Bronchial epithelial cell (primary cell): Measurements from ENCODE around the gene IGSF1. TPM values are rescaled to one million over a fixed set of nuclear protein-coding genes. Genes with fewer than 3 reads are reported as not detected.

Experiments
- DNase-seq: peaks from one replicate; pipeline ENCODE4 v3.0.0-alpha.2; 2010; ENCODE audit warnings: low read depth
- FAIRE-seq: peaks from 2 replicates; lab custom pipeline; 2011; peaks lifted over from hg19 to GRCh38; lab: Jason Lieb, UNC
- H3K27me3 ChIP-seq: 2 replicates; pipeline ENCODE4 v1.5.1; 2011; ENCODE audit warnings: low read length; ENCODE audit not compliant: control insufficient read depth, insufficient read depth
- H3K36me3 ChIP-seq: 2 replicates; pipeline ENCODE4 v1.5.1; 2011; ENCODE audit warnings: low read length; ENCODE audit not compliant: control insufficient read depth, insufficient read depth
- H3K4me3 ChIP-seq: 2 replicates; pipeline ENCODE4 v1.5.1; 2011; ENCODE audit warnings: mild to moderate bottlenecking, low read depth, low read length, control low read depth
- CTCF ChIP-seq: IDR thresholded peaks from 2 replicates; pipeline ENCODE4 v1.5.1; 2011; ENCODE audit warnings: mild to moderate bottlenecking, moderate library complexity, low read length, control low read depth, inconsistent platforms; ENCODE audit not compliant: insufficient read depth, severe bottlenecking
- total RNA-seq: library from RNA; depleted of rRNA; stranded (reverse); fragments of >200 nt; gene quantifications from 2 replicates; pipeline ENCODE4 v1.2.1, GENCODE V29; 2014

Gene IGSF1
- total RNA-seq, 1 donor from 2014 or later, result not detected

DNA sequence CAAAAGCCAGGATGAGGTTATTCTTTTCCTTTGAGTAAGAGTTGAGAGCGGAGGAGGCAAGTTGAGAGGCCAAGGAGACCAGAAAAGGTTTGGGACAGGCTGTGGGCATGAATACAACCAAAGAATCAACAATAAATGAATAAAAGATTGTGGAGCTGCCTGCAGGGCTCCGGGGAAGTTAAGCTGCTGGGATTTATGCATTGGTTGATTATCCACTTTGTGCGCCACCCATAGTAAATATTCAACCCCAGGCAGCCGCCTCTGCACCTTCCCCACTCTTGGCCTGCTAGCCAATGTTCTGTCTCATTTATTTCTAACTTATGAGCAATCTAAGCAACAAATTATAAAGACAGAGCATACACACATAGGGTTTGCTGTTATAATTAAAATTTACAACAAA is 28.2 kb upstream of the IGSF1 start:
- Histone ChIP-seq H3K4me3 (no peak overlapping the region), H3K27me3 (no peaks in the 10 kb centered on the region), H3K36me3 (no peaks in the 10 kb centered on the region)
- DNase-seq, result no peak
- no peak for TF ChIP-seq CTCF
- FAIRE-seq, result no peak

GRCh38 chrX:131316260-131316659 is 27.2 kb upstream of the IGSF1 start:
- no peak for TF ChIP-seq CTCF
- H3K4me3 ChIP-seq, result no peak overlapping the region
- H3K27me3 ChIP-seq, result no peaks in the 10 kb centered on the region
- DNase-seq, result no peak
- FAIRE-seq, result no peak
- H3K36me3 ChIP-seq, result no peaks in the 10 kb centered on the region

DNA sequence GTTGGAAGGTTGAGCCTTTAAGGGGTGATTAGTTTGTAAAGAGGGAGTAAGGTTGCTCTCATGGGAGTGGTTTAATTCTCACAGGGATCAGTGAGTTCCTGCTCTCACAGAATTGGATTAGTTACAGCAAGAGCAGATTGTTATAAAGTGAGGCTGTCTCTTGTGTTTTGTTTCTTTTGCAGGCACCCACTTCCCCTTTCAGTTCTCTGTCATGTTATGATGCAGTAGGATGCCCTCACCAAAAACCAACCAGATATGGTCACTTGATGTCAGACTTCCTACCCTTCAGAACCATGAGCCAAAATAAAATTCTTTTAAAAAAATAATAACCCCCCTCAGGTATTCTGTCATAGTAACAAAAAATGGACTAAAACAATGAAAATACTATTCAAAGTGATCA is 19.9 kb upstream of the IGSF1 start:
- H3K27me3 ChIP-seq, result no peaks in the 10 kb centered on the region
- TF ChIP-seq CTCF, result no peak
- no peak for DNase-seq
- H3K36me3 ChIP-seq, result no peaks in the 10 kb centered on the region
- H3K4me3 ChIP-seq, result no peak overlapping the region
- FAIRE-seq, result no peak

GRCh38 chrX:131306601-131307000 is 17.5 kb upstream of the IGSF1 start:
- DNase-seq (no peak), FAIRE-seq (no peak)
- Histone ChIP-seq H3K36me3 (no peaks in the 10 kb centered on the region), H3K27me3 (no peaks in the 10 kb centered on the region), H3K4me3 (no peak overlapping the region)
- TF ChIP-seq CTCF, result no peak

- FAIRE-seq (no peak), DNase-seq (no peak)
- no peaks in the 10 kb centered on the region for H3K27me3 ChIP-seq
These were observed 16.8 kb upstream of the IGSF1 start for GRCh38 chrX:131305926-131306325.

More at GRCh38 chrX:131305926-131306325, 16.8 kb upstream of the IGSF1 start:
- no peak for TF ChIP-seq CTCF
- no peak overlapping the region for H3K4me3 ChIP-seq
- H3K36me3 ChIP-seq, result no peaks in the 10 kb centered on the region
